Activated T-helper 17 cell treated with anti-CD3 and anti-CD28 coated beads, Interleukin-2, amount 50 U/mL, for 72 hours (primary cell): ENCODE data around the gene EPM2A. TPM values are rescaled to one million over a fixed set of nuclear protein-coding genes. Genes with fewer than 3 reads are reported as not detected.

ENCODE experiments used
- total RNA-seq, 2 donors: library from RNA; stranded (reverse); gene quantifications; one replicate each; pipeline ENCODE4 v1.2.3, GENCODE V29; 2022

Gene EPM2A
- total RNA-seq, 2 donors from 2014 or later, result 4.3 to 8.4 TPM

Other genes with a start within 250 kb of the EPM2A start
- 1 to 10 TPM; 3.6 to 4.8 TPM for gene FBXO30, start 79.3 kb upstream of the EPM2A start, total RNA-seq
- gene SHPRH, start 228.8 kb upstream of the EPM2A start, total RNA-seq, result 10 to 100 TPM; 12.0 to 15.9 TPM